Activated T-cell treated with anti-CD3 and anti-CD28 coated beads for 4 hours (primary cell): ENCODE data around the gene LGALS9B.
"Not testable (repeated sequence)": the region's sequence is repeated elsewhere in the genome, so short reads cannot be mapped to it uniquely, and the experiment has no call there.

Source experiments
- DNase-seq: peaks from one replicate; pipeline ENCODE4 v3.0.0-alpha.2; 2020

LGALS9B gene

GRCh38 chr17:20467447-20467846 lies at the start of gene LGALS9B:
TSS of gene LGALS9B (minus strand) at chr17:20467539. CDS start at chr17:20467470, 69 bp downstream.
- DNase-seq, result not testable (repeated sequence)

- not testable (repeated sequence) for DNase-seq
These were observed 49.6 kb upstream of the LGALS9B start for GRCh38 chr17:20516986-20517385.

GRCh38 chr17:20515099-20515498 lies 47.8 kb upstream of the LGALS9B start:
- not testable (repeated sequence) for DNase-seq

- not testable (repeated sequence) for DNase-seq
These were observed 46.2 kb upstream of the LGALS9B start for GRCh38 chr17:20513539-20513938.

- not testable (repeated sequence) for DNase-seq
These were observed 45.0 kb upstream of the LGALS9B start for GRCh38 chr17:20512378-20512777.

GRCh38 chr17:20511778-20512177 lies 44.4 kb upstream of the LGALS9B start:
- not testable (repeated sequence) for DNase-seq

GRCh38 chr17:20505333-20505732 lies 38.0 kb upstream of the LGALS9B start:
- DNase-seq, result not testable (repeated sequence)

- not testable (repeated sequence) for DNase-seq
These were observed 37.2 kb upstream of the LGALS9B start for GRCh38 chr17:20504388-20505066.

GRCh38 chr17:20501896-20502295 lies 34.6 kb upstream of the LGALS9B start:
- not testable (repeated sequence) for DNase-seq

- DNase-seq, result not testable (repeated sequence)
These were observed 33.0 kb upstream of the LGALS9B start for GRCh38 chr17:20500346-20500745.

GRCh38 chr17:20495420-20495819 lies 28.1 kb upstream of the LGALS9B start:
- not testable (repeated sequence) for DNase-seq

GRCh38 chr17:20494735-20495134 lies 27.4 kb upstream of the LGALS9B start:
- DNase-seq, result not testable (repeated sequence)

- not testable (repeated sequence) for DNase-seq
These were observed 26.8 kb upstream of the LGALS9B start for GRCh38 chr17:20494147-20494546.

GRCh38 chr17:20492971-20493370 lies 25.6 kb upstream of the LGALS9B start:
- not testable (repeated sequence) for DNase-seq

- not testable (repeated sequence) for DNase-seq
These were observed 24.8 kb upstream of the LGALS9B start for GRCh38 chr17:20492099-20492498.

GRCh38 chr17:20484930-20485329 lies 17.6 kb upstream of the LGALS9B start:
- not testable (repeated sequence) for DNase-seq

- DNase-seq, result not testable (repeated sequence)
These were observed 12.7 kb upstream of the LGALS9B start for GRCh38 chr17:20479889-20480591.

GRCh38 chr17:20477398-20478071 lies 10.2 kb upstream of the LGALS9B start:
- not testable (repeated sequence) for DNase-seq

- not testable (repeated sequence) for DNase-seq
These were observed 7.9 kb upstream of the LGALS9B start for GRCh38 chr17:20475137-20475831.

GRCh38 chr17:20474081-20474480 lies 6.7 kb upstream of the LGALS9B start:
- not testable (repeated sequence) for DNase-seq

GRCh38 chr17:20469946-20470345 lies 2.6 kb upstream of the LGALS9B start:
- DNase-seq, result not testable (repeated sequence)

GRCh38 chr17:20469107-20469506 lies 1.8 kb upstream of the LGALS9B start:
- DNase-seq, result not testable (repeated sequence)

- DNase-seq, result not testable (repeated sequence)
These were observed 340 bp downstream of the LGALS9B start for GRCh38 chr17:20466999-20467398.
